GM18508 (cell line): ENCODE results near the gene LEF1.
"Not testable (repeated sequence)": the region's sequence is repeated elsewhere in the genome, so short reads cannot be mapped to it uniquely, and the experiment has no call there.

Source experiments
- ATAC-seq: cut with Tn5 transposase; IDR thresholded peaks from one replicate; pipeline ENCODE4 v1.9.1; 2021; ENCODE audit warnings: moderate number of reproducible peaks; ENCODE audit not compliant: insufficient read depth, unreplicated experiment

Gene LEF1

DNA sequence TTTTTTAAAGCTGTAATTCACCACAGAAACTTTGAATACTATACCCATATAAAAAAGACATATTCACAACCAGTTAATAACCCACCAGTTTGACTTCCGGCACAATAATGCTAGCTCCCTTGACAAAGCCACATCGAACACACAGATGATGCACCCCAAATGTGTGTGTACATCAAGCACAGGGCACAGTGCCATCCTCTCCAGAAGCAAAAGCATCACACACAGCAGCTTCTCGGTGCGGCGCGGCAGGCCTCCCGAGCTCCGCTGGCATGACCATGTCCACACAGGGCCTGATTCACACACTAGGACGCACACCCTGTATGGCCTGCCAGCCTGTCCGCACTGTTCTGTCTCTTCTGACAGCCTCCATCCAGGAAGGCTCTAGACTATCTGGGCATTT lies 88.0 kb downstream of the LEF1 start:
- ATAC-seq: no peak

DNA sequence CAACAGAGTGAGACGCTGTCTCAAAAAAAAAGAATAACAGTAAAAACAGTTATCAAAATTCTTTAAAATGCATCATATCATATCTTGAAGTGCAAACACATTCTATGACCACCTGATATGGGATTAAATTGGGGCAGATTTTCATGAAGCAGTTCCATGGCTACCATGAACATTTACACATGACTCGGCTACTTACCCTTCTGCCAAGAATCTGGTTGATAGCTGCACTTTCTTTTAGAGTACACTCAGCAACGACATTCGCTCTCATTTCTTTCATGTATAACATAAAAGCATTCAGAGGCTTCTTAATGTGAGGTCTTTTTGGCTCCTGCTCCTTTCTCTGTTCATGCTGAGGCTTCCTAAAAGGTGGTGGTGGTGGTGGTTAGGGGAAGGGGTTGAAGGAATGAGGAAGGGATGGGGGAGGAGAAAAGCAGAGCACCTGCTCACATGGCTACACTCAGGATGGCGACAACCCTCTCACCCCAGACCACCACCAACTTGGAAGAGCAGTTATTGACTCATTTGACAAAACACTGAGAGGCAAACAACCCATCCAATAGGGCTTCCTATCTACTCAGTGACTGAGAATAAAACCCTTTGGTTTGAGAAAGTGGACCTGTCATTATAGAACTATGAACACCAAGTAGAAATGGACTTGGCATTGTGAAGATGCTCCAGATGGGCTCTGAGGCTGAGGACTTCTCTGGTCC lies 90.6 kb downstream of the LEF1 start:
- no peak for ATAC-seq

DNA sequence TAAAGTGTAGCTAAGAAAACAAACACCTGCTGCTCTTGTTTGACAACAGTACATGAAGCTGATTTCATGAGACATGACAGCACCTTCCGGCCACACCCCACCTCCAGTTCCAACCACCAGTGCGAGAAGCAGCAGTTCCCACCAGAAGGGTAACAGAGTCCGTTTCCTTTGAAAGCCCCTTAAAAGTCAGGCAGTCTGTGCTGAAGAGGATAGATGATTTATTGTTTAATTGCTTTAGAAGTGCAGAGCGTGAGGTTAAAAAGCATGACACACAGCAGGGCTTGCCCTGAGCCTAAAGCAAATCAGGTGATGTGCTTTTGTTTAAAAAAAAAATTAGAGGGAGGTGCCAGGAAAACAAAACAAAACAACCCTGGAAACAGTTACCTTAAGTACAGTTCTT lies 96.4 kb downstream of the LEF1 start:
- no peak for ATAC-seq

DNA sequence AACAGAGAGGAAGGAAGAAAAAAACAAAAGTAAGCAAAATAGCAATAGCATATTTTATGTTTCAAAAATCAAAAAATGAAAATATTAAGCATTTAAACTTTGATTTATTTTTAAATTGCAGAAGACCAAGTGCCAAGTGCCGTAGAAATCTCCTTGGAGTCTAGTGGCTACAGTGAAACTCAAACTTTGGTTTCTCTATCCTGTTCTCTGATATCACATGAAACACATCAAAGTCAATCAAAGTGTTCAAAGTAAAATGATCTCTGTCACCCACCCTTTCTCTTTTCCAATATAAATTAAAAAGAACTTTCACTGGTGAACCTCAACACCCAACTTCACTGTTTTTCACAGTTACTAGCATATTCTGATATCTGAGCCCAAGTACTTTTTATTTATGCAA lies 98.0 kb downstream of the LEF1 start:
- no peak for ATAC-seq

DNA sequence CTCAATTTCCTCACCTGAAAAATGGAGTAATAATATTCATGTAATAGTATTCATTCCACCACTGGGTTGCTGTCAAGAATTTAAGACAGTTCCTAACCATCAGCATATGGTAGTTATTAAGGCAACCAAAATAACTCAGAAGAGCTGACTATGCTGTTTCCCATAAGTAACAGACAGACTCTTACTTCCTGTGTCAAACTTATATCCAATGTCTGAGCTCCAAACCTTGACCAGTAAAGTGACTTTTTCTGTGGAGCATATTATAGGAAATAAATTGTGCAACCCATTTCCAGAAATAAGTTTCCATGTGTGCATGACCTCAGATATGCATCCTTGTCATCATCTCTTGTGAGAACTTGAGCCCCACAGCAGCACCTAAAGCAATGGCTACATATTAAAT lies 100.3 kb downstream of the LEF1 start:
- no peak for ATAC-seq

DNA sequence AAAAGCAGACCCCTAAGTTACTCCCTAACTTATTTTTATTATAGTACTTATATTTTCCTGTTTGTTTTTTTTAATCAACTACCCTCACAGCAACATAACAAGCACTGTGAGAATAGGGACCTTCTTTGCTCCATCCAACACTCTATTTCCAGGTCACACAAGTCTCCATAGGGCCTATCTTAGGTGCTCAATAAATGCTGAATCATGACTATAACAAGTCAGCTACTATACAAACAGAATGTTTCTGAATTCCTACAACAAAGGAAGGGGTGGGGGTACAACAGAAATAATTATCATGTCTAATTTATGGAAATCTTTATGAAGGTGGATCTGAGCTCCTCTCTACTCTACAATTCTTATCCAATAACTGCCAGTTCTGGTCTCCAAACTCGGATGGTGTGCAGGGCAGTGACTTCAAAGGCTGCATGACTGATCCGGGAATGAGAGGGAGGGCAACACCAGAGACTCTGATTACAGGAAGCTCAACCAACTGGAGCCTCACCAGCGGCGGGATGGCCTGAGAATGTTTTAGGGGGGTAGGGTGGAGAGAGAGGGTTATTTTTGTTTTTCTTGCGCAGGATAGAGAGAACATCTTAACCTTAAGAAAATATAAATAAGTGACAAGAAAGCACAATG lies 107.9 kb downstream of the LEF1 start:
- ATAC-seq: no peak

DNA sequence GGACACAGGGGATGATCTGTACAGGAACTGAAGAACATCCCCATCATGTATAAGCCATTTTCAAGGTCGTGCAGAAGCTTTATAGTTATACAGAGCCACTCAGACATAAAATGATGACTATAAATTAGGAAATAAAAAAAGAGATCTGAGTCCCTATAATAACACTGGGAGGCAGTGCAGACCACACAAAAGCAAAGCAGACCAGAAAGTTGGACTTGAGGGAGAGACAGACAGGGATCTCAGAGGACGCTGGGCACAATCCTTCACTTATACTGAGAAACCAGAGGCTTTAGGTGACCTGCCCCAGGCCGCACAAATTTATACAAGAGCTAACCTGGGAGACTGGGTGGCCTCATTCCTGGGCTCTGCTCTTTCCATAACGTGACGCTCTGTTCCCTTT lies 108.6 kb downstream of the LEF1 start:
- no peak for ATAC-seq

DNA sequence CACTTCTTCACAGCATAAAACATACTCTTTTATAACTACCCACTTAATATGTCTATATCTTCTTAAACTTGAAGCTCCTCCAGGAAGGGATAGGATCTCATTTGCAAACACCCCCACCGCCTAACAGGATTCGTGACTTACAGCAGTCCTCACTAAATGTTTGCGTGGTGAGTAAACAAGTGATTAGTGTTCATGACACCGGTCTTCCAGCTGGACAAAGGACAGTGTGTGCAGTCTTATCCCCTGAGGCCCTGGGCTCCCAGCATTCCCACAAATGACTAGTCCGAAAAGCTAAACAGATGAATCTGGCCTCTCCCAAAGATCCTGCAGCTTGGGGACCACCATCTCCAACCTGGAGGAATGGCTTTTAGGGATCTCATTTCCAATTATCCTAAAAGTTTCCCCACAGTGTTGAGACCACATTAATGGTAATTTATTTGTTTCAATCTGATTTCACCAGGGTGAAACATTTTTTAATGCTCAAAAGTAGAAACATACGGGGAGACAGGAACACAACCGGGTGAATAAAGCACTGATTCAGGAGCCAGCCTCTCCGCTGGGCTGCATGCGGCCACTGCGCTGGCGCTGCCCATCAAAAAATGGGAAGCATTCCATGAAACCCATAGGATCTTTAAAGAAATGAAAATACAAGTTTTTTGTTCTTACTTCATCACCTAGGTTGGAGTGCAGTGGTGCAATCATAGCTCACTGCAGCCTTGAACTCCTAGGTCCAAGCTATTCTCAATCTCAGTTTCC lies 109.9 kb downstream of the LEF1 start:
- no peak for ATAC-seq

DNA sequence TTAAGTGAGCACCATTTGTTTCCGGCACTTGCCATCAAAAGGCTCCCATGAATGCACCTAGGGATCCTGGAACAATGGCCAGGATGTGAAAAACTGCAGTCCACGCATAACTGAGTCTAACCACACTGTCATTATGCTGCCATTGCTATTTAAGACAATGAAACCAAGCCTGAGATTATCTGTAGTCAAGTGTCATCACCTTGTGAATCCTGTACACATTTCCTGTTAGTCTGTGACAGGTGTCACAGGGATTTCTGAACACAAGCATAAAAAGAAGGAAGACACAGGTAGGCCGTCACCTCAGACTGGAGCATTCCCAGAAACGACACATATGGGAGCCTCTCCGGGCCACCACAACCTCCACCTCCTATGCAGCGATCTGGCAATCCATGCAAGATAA lies 112.3 kb downstream of the LEF1 start:
- no peak for ATAC-seq

DNA sequence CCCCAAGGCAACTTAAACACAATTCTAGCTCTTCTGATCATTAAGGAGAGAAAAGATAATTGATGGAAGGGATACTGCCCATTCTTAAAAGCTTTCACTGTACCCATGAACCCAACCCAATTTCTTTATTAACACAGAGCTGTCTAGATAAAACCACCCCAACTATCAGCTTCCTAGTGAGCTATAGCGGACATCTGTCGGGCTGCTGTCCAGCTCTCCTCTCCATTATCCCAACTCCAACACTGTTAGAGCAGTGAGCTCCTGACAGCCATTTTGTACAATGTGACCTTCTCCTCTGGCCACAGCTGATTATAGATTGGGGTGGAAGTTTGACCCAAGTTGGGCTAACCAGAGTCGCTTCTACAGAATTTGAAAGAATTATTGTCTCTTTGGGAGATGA lies 112.9 kb downstream of the LEF1 start:
- no peak for ATAC-seq

DNA sequence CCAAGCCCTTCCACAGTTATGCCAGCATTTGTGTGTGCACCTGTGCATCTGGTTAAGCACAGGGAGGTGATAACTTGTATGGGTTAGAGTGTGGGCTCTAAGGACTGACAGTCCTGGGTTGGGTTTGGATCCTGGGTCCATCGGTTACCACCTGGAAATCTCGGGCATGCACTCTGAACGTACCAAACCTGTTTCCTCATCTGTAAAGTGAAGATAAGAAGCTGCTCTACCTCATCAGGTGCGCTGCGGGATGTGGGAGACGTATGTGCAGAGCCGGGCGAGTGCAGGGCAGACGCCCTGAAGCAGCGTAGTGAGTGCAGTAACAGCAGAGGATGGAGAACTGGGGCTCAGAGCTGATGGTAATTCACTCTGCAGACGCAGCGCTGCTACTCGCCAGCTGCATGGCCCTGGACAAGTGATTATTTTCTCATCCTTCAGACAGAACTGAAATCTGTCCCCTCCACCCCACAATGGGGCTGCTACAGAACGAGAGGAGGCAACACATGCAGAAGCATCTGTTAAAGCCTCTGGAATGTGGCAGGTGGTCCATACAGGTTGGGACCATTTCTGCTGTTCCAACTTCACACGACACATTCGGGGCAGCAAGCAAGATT lies 114.6 kb downstream of the LEF1 start:
- ATAC-seq: no peak

DNA sequence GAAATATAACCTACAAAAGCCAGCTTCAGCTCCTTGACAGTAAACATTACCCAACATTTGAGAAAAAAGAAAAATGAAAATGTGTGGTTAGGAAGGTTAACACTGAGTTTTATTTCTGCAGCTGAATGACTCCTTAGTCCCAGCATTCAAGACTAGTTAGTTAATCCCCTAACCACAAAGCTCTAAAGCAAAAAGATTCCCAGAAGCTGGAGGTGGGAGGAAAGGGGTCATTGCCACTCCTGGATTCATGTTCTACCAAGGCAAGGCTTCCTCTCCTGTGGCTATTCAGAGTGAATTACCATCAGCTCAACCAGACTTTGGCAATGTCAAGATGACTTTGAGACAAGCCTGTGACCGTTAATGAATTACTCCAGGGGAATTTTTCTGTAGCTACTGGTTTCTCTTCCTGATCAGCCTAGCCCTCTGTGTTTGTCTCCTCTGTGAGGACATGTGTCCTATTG lies 115.5 kb downstream of the LEF1 start:
- peak; percentile 92 for ATAC-seq

DNA sequence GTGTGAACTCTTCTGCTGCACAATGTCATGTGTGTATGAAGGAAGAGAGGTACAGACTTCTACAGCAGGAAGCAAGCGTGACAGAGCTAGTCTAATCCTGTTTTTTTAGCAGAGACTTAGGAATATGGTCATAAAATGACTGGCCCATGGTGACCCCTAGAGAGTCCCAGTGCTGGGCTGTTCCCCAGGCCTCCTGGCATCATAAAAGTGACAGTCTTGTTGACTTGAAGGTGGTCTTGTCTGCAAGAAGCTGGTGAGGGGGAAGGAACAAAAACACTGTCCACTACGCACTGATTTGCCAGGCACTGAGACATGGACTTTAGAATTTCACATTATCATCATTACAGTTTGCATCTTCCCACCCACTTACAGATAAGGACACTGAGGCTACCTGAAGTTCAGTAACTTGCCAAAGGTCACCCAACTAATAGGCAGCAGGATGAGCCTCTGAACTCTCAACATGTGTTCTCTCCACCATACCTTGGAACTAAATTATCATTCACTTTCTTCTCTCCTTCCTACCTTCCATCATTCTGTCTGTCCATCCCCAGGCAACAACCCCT lies 116.1 kb downstream of the LEF1 start:
- no peak for ATAC-seq

DNA sequence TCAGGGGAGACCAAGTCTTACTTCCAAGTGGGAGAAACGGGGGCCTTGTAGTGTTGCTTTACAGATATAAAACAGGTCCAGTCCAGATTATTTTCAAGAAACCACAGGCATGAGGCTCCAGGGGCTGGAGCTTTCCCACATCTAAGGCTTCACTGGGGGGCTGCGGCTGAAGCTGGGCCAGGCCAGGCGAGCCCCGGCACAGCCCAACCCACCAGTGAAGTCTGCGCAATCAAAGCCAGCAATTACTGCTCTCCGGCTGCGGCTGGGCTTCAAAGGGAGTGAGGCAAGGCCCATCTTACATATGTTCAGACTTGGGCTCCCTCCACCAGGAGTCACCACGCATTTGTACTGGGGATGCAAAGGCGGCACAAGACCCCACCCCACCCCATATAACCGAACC lies 117.4 kb downstream of the LEF1 start:
- no peak for ATAC-seq

DNA sequence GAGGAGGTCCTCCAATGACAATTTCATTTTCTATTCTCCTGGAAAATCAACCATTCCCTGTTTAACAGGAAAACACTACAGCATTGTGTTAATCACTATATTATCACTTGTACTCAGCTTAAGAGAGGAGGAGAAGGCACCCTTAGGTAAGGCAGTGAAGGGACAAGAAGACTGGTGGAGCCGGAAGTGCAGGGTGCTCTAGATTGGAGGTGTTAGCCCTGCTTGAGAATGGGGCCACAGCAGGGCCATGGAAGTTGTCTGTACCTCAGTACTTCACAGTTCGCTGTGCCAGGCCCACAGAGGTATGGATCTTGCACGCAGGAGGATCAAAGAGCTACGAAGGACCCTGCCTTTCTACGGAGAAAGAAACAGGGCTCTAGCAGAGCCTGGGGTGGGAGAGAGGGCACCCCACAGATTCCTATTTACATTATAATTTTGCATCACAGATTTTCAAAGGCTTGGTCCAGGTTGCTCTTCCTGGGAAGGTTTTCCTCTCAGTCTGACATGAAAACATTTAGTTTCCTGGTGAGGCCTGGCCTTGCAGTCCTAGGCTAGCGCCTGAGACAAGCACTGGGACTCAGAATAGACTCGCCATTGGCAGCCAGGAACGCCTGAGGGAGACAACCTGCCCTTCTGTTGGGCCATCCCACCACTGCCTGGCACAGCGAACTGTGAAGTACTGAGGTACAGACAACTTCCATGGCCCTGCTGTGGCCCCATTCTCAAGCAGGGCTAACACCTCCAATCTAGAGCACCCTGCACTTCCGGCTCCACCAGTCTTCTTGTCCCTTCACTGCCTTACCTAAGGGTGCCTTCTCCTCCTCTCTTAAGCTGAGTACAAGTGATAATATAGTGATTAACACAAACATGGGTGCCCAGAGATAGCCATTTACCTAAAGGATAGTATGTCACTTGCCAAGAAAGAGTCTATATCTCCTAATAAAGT lies 118.3 kb downstream of the LEF1 start:
- not testable (repeated sequence) for ATAC-seq

DNA sequence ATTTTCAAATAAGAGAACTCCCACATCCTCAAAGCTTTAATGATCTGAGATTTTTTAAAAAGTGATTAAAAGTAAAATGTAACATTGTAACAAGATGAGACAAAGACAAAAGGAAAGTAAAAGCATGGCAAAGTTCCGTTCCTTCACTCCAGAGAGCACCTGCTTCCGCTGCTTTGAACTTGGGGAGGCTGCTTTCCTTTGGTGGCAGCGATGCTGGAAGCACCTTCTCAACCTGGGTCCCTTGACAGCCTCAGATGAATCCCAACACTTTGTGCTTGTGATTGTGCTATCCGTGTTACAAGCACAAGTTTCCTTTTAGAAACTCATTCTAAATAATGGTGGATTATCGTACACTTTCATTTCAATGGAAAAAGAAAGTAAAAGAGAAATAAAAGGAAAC lies 119.3 kb downstream of the LEF1 start:
- no peak for ATAC-seq

DNA sequence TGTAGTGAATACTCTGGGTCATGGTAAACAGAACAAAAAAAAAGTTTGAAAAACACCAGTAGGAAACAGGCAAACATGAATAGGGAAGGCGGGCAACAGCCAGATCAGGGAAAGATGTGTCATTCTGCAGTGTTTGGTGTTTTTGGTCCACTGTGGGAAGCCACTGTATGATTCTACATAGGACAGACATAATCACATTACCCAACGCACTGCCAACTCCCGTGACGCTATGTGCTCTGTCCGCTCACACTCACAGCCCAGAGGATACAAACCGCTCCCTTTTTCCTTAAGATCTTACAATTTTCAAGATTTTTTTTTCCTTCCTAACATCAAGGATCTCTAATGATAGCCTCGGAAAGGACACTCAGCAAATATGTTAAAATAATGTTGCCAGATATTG lies 119.7 kb downstream of the LEF1 start:
- ATAC-seq: no peak

DNA sequence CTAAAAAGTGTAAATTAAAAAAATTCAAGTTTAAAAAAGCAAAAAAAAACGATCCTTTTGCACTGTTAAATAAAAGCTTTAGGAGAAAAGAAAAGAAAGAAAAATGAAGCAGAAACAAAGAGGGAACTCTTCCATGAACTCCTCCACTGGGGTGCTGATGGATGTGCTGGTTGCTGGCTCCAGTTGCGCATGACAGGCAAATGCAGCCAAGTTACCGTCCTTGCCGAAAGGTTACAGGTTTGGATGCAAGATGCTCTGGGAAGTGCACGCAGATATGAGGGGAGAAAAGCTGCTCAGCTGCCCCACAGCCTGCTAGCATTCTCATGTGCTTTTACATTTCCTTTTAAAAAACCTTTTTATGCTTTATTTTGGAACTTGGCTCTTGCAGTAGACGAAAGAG lies 120.6 kb downstream of the LEF1 start:
- no peak for ATAC-seq

DNA sequence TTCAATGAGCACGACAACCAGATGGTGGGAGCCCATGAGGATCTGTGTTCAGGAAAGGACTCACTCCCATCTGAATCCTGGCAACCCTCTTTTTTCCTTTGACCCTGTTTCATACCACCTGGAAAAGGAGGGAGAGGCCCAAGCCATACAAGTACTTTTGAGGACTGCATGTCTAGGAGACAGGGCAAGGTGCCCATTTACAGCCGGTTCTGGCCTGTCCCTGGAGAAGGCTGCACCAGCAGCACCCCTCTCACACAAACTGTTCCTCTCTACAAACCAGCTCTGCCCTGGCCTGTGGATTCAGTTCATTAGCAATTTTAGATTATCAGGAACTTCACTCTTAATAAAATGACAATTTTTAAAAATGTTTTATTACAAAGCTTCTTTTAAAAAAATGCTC lies 121.5 kb downstream of the LEF1 start:
- ATAC-seq: no peak

DNA sequence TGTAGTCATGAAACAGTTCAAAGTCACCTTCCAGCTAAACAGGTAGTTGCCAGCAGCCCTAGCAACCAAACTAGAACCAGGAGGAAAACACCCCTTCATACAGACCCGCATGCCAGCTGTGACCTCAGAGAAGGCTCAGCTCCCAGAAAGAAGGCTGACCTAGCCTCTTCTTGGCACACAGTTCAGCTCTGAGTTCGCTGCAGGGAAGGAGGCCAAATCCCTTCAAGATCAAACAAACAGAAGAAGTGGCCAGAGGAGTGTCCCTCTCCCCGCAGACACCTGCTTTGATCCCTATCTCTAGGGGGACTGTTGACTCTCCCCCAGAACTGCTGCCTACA lies 123.1 kb downstream of the LEF1 start:
- no peak for ATAC-seq
